Measurements from ENCODE around the gene TM4SF5.

The TM4SF5 gene

GRCh38 chr17:4744999-4745969 lies 26.4 kb upstream of the TM4SF5 start:
- DNase-seq (ENCODE audit: low read depth in 2 of 2, low spot score in 1 of 2): no peak

- DNase-seq (ENCODE audit: low read depth in 2 of 2, low spot score in 1 of 2): no peak
Measured at GRCh38 chr17:4747847-4748246, 23.8 kb upstream of the TM4SF5 start.

GRCh38 chr17:4748686-4749085 lies 23.0 kb upstream of the TM4SF5 start:
- no peak for DNase-seq (ENCODE audit: low read depth in 2 of 2, low spot score in 1 of 2)

- DNase-seq (ENCODE audit: low read depth in 2 of 2, low spot score in 1 of 2): no peak
Measured at GRCh38 chr17:4750606-4751005, 21.1 kb upstream of the TM4SF5 start.

GRCh38 chr17:4751932-4752331 lies 19.8 kb upstream of the TM4SF5 start:
- DNase-seq (ENCODE audit: low read depth in 2 of 2, low spot score in 1 of 2): no peak

GRCh38 chr17:4753392-4753791 lies 18.3 kb upstream of the TM4SF5 start:
- no peak for DNase-seq (ENCODE audit: low read depth in 2 of 2, low spot score in 1 of 2)

GRCh38 chr17:4759776-4760236 lies 11.9 kb upstream of the TM4SF5 start:
- no peak for DNase-seq (ENCODE audit: low read depth in 2 of 2, low spot score in 1 of 2)

GRCh38 chr17:4764595-4764994 lies 7.1 kb upstream of the TM4SF5 start:
- DNase-seq (ENCODE audit: low read depth in 2 of 2, low spot score in 1 of 2): no peak

GRCh38 chr17:4766201-4766600 lies 5.5 kb upstream of the TM4SF5 start:
- no peak for DNase-seq (ENCODE audit: low read depth in 2 of 2, low spot score in 1 of 2)

- DNase-seq (ENCODE audit: low read depth in 2 of 2, low spot score in 1 of 2): no peak
Measured at GRCh38 chr17:4766723-4767122, 5.0 kb upstream of the TM4SF5 start.

- DNase-seq (ENCODE audit: low read depth in 2 of 2, low spot score in 1 of 2): no peak
Measured at GRCh38 chr17:4768298-4768697, 3.4 kb upstream of the TM4SF5 start.

GRCh38 chr17:4769628-4770027 lies 2.1 kb upstream of the TM4SF5 start:
- DNase-seq (ENCODE audit: low read depth in 2 of 2, low spot score in 1 of 2): no peak

GRCh38 chr17:4772235-4772613 lies 538 bp downstream of the TM4SF5 start:
- DNase-seq (ENCODE audit: low read depth in 2 of 2, low spot score in 1 of 2): no peak

- DNase-seq (ENCODE audit: low read depth in 2 of 2, low spot score in 1 of 2): no peak
Measured at GRCh38 chr17:4777969-4778760, 6.5 kb downstream of the TM4SF5 start.

- DNase-seq (ENCODE audit: low read depth in 2 of 2, low spot score in 1 of 2): no peak
Measured at GRCh38 chr17:4780325-4780955, 8.8 kb downstream of the TM4SF5 start.

GRCh38 chr17:4782652-4783051 lies 11.0 kb downstream of the TM4SF5 start:
- no peak for DNase-seq (ENCODE audit: low read depth in 2 of 2, low spot score in 1 of 2)

- no peak for DNase-seq (ENCODE audit: low read depth in 2 of 2, low spot score in 1 of 2)
Measured at GRCh38 chr17:4785311-4786105, 13.8 kb downstream of the TM4SF5 start.

- DNase-seq (ENCODE audit: low read depth in 2 of 2, low spot score in 1 of 2): no peak
Measured at GRCh38 chr17:4786106-4786511, 14.4 kb downstream of the TM4SF5 start, which contains the start of gene VMO1. VMO1 (minus strand) TSS chr17:4786364; CDS start chr17:4786352, 12 bp downstream.

- DNase-seq (ENCODE audit: low read depth in 2 of 2, low spot score in 1 of 2): no peak
Measured at GRCh38 chr17:4786516-4786915, 14.8 kb downstream of the TM4SF5 start.

GRCh38 chr17:4788159-4788806 lies 16.6 kb downstream of the TM4SF5 start:
- no peak for DNase-seq (ENCODE audit: low read depth in 2 of 2, low spot score in 1 of 2)

Data from stimulated activated CD8-positive, alpha-beta memory T cell treated with anti-CD3 and anti-CD28 coated beads, Interleukin-4, amount 100 ng/mL, for 1 hour (primary cell).